Adrenal gland (tissue), 12 donors: ENCODE data around the gene MAP3K6. TPM values are rescaled to one million over a fixed set of nuclear protein-coding genes. Genes with fewer than 3 reads are reported as not detected.

Experiments
- DNase-seq, 7 donors: peaks; one replicate each; pipeline ENCODE4 v3.0.0-alpha.2; 2019 to 2020
- H3K27ac ChIP-seq, 5 donors: fragments of 200-600 bp; sonication (generic) in 4 of 5; 1 replicate in 3 of 5; 2 replicates in 2 of 5; pipeline versions ENCODE4 v1.5.1 to v1.8.0; 2016 to 2020; ENCODE audit warnings: mild to moderate bottlenecking in 1 of 5
- H3K27me3 ChIP-seq: fragments of 200-600 bp; 2 replicates; pipeline ENCODE4 v1.8.0; 2021
- H3K36me3 ChIP-seq, 2 donors: fragments of 200-600 bp; replicated peaks in 1 of 2; 1 replicate in 1 of 2; 2 replicates in 1 of 2; pipeline versions ENCODE4 v1.5.1 to v1.8.0; 2018 to 2022
- H3K4me1 ChIP-seq, 2 donors: fragments of 200-600 bp; replicated peaks in 1 of 2; 1 replicate in 1 of 2; 2 replicates in 1 of 2; pipeline versions ENCODE4 v1.5.1 to v1.8.0; 2018 to 2021
- H3K4me3 ChIP-seq, 4 donors: fragments of 200-600 bp; sonication (generic) in 3 of 4; one replicate each; pipeline ENCODE4 v1.5.1; 2016 to 2018
- H3K9me3 ChIP-seq, 3 donors: fragments of 200-600 bp; sonication (generic) in 1 of 3; replicated peaks in 1 of 3; 1 replicate in 2 of 3; 2 replicates in 1 of 3; pipeline versions ENCODE4 v1.5.1 to v1.8.0; 2016 to 2021
- CTCF ChIP-seq, 6 experiments: fragments of 450-650 bp in 4 of 6; fragments of 200-600 bp in 2 of 6; sonication (generic) in 1 of 6; IDR thresholded peaks; 1 replicate in 5 of 6; 2 replicates in 1 of 6; pipeline versions ENCODE4 v1.5.1 to v1.8.0; 2016 to 2021; ENCODE audit warnings: antibody characterized with exemption in 6 of 6, mild to moderate bottlenecking in 2 of 6, moderate library complexity in 1 of 6
- POLR2A ChIP-seq, 2 donors: fragments of 450-650 bp; IDR thresholded peaks; one replicate each; pipeline ENCODE4 v1.6.1; 2017; ENCODE audit warnings: antibody characterized with exemption in 2 of 2, mild to moderate bottlenecking in 2 of 2, moderate library complexity in 1 of 2
- WGBS, 4 donors: extraction: QIAGEN DNeasy Blood & Tissue Kit in 2 of 4; methylation state at CpG; one replicate each; pipeline versions ENCODE4 v1.1.5 to v1.1.7; 2013 to 2017; 5-methylcytosine and 5-hydroxymethylcytosine counted together
- intact Hi-C, 2 donors: fragments of 100-400 bp; cut with DNase I; formaldehyde crosslinking; loops; one replicate each; pipeline versions ENCODE4 v1.14.1 to v1.15.0; 2022 to 2023
- polyA plus RNA-seq, 3 donors: library from polyadenylated mRNA; stranded (reverse); fragments of 200-250 nt in 2 of 3; fragments of 350-450 nt in 1 of 3; fragmentation: Illumina TruSeq in 1 of 3; extraction: RNeasy Lipid Tissue Mini Kit (QIAGEN cat#74804) in 1 of 3; gene quantifications; one replicate each; pipeline ENCODE4 v1.2.3, GENCODE V29; 2013 to 2014
- total RNA-seq, 9 donors: library from RNA; depleted of rRNA in 4 of 9; stranded (reverse); fragments of >200 nt in 4 of 9; fragments of 120-200 nt in 1 of 9; fragmentation: NEBNext Ultra II Directional in 1 of 9; extraction: Animal tissue kit (Norgen Biotek cat#: 25700) in 1 of 9; gene quantifications; one replicate each; pipeline versions ENCODE4 v1.1.0 to v1.2.4, GENCODE V29; 2013 to 2023
- donor health status: healthy with polysubstance abuse.
- donor health status: Bipolar disorder and iron deficiency.
- donor health status: DM: yes; HTN: yes; CAD: no.
- donor health status: DM: no; HTN: no; CAD: no.
- donor health status: DM: no; HTN: no; CAD: no.
- donor health status: DM: yes; HTN: yes; CAD: no.

MAP3K6 gene
- total and polyA plus RNA-seq, 12 donors = 6.5 to 136 (median 26.6) TPM

DNA sequence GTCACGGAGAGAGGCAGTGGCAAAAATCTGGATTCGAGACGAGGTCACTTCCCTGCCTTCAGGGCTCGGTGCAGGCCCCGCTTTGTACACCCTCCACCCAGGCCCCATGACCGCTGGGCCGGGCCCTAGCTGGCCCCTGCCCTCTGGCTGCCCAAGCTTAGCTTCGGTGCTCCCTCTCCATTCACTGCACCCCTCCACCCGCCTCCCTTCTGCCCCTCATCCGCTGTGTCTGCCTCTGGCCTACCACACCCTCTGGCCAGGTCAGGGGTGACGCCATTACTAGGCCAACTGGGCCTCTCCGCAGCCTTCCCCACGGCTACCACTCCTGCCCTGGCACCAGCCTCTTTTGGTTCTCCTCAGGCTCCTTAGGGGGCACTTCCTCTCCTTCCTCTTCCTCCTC is 16.9 kb upstream of the MAP3K6 start:
- peaks cover 10% of the 10 kb centered on the region in 2 donors for H3K4me1 ChIP-seq
- no peak overlapping the region for H3K27ac ChIP-seq
- DNase-seq = no peak
- no peaks in the 10 kb centered on the region for H3K36me3 ChIP-seq
- intact Hi-C loops = no loop called here
- no peaks in the 10 kb centered on the region for H3K27me3 ChIP-seq
- whole genome bisulfite sequencing, 4 donors = 79 to 83% (median 81%) methylated on average over 8 to 13 of the region's 13 CpGs
- TF ChIP-seq CTCF (IDR thresholded peaks at IDR 0.05) (no peak), POLR2A (IDR thresholded peaks at IDR 0.05) (no peak)
- no peak overlapping the region for H3K4me3 ChIP-seq
- H3K9me3 ChIP-seq = no peaks in the 10 kb centered on the region

GRCh38 chr1:27383039-27383605 is 16.4 kb upstream of the MAP3K6 start, which contains the start of gene CD164L2:
CD164L2 (minus strand) TSS chr1:27383333; CDS start chr1:27383239, 94 bp downstream.
- WGBS, 4 donors = 17 to 67% (median 23%) methylated on average over 4 to 43 of the region's 43 CpGs
- H3K4me1 ChIP-seq = peaks cover 10% of the 10 kb centered on the region in 2 donors

DNA sequence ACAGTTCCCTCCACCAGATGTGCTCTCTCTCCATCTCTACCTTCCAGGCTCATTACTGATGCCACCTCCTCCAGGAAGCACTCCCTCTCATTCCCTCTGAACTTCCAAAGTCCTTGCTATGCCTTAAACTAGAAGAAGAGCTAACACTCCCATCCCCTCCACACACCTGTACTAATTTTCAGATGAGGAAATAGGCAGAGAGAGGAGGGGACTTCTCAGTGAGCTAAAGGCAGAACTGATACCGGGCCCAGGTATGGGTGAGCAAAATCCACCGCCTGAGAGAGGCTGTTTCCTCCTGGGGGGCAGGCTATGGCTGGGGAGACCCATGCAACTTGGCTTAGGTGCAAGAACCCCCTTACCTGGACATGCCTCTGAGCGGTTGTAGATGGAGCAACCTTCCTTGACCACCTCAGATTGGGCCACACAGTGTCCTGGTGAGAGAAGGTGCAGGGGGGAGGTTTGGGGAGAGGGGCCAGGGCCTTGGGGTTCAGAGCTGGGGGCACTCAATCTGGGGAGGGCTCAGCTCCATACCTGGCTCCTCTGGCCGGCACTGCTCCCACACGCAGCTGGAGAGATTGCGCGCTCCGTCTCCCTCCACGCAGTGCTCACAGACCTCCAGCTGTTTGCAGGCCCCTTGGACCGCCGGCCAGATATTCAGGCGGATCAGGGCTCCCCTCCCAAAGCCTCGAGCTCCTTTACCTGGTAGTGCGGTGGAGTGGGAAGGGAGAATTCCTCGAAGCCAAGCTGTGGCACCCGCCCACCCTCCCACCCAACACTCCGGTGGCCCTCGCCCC is 15.4 kb upstream of the MAP3K6 start:
- Histone ChIP-seq H3K27me3 (no peaks in the 10 kb centered on the region), H3K27ac (no peak overlapping the region), H3K36me3 (no peaks in the 10 kb centered on the region), H3K9me3 (no peaks in the 10 kb centered on the region), H3K4me1 (peaks cover 10% of the 10 kb centered on the region in 2 donors), H3K4me3 (no peak overlapping the region)
- intact Hi-C loops = no loop called here
- DNase-seq = no peak
- WGBS, 4 donors = 71 to 84% (median 79%) methylated on average over 7 to 18 of the region's 18 CpGs
- no peak for TF ChIP-seq POLR2A (IDR thresholded peaks at IDR 0.05)
- TF ChIP-seq CTCF (IDR thresholded peaks at IDR 0.05) = no peak

More at GRCh38 chr1:27383039-27383605, 16.4 kb upstream of the MAP3K6 start, which contains the start of gene CD164L2:
- Histone ChIP-seq H3K4me3 (no peak within 1 kb of the TSS), H3K36me3 (no peaks in the 10 kb centered on the region), H3K27me3 (no peaks in the 10 kb centered on the region), H3K9me3 (no peaks in the 10 kb centered on the region), H3K27ac (no peak within 1 kb of the TSS)
- TF ChIP-seq POLR2A (IDR thresholded peaks at IDR 0.05) (no peak), CTCF (IDR thresholded peaks at IDR 0.05) (no peak)
- no peak for DNase-seq
- intact Hi-C loops = no loop called here
